H1 (cell line): Measurements from ENCODE around the gene B4GALT5.

Source experiments
- CTCF ChIP-seq, 3 experiments: IDR thresholded peaks; 1 replicate in 2 of 3; 2 replicates in 1 of 3; pipeline versions ENCODE4 v1.5.1 to v1.6.1; 2011; ENCODE audit warnings: low read length in 3 of 3, mild to moderate bottlenecking in 3 of 3, inconsistent platforms in 2 of 3, low read depth in 1 of 3, moderate library complexity in 1 of 3; ENCODE audit not compliant: insufficient read depth in 1 of 3; ENCODE audit errors: control extremely low read depth in 1 of 3
- POLR2AphosphoS5 ChIP-seq: IDR thresholded peaks from 2 replicates; pipeline ENCODE4 v1.6.1; 2011; ENCODE audit warnings: low read depth, low read length
- SUZ12 ChIP-seq: fragments of 200-600 bp; sonication (generic); IDR thresholded peaks from 2 replicates; pipeline ENCODE4 v1.6.1; 2012; ENCODE audit warnings: mild to moderate bottlenecking, inconsistent platforms, low read length, moderate library complexity, mixed read lengths

DNA sequence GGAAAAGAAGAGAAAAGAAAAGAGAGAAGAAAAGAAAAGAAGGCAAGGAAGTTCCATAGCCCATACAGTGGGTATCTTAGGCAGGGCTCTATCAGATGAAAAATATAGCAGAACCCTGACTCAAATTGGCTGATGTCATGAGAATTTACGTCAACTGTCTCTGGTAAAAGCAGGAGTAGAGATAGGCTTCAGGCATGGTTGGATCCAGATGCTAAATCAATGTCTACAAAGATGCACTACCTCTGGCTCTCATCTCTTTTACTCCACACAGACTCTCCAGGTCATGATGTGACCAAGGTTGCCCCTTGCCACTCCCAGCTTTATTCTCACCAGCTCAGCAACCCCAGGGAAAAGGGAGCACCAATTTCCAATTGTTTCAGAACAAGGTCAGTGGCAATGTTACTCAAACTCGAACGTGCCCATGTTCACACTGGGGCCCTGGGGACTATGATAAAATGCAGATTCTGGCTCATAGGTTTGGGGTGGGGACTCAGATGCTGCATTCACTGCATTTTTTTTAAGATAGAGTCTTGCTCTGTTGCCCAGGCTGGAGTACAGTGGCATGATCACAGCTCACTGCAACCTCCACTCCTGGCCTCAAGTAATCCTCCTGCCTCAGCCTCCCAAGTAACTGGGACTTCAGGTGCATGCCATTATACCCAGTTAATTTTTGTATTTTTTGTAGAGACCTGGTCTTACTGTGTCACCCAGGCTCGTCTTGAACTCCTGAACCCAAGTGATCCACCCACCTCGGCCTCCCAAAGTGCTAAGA lies 112.3 kb downstream of the B4GALT5 start:
- TF ChIP-seq SUZ12 (no peak), CTCF (IDR thresholded peaks at IDR 0.05; ENCODE audit: control extremely low read depth in 1 of 3, insufficient read depth in 1 of 3, low read depth in 1 of 3, low read length in 3 of 3) (no peak), POLR2AphosphoS5 (no peak)
